ENCODE measurements around the gene MAPKAP1.

The MAPKAP1 gene

DNA sequence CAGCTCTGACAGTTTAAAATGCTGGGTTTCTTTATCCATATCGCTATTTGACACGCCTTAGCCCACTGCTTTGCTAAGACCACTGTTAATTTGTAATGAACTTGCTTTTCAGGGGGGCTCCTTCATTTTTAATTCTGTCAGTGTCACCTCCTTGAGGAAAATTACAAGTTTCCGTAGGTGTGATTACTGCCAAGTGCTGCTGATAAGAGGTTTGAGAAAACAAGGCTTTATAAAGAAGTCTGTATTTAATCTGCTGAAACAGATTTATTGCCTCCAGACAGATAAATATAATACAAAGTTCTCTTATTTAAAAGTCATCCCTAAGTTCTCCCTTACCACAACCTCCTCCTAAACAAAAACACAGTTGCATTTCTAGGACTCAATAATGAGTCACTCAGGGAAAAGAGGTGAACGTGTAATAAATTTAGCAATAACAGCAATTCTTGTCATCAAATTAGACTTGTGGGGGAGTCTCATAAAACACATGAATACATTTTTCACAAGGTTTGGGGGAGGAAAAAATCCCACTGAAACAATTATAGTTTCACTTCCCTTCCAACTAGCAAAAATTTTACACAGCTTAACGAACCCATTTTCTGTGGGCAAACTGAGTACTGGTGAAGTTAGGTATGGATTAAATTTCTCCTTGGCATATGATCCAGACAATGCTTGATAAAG, 72.8 kb downstream of the MAPKAP1 start:
- TF ChIP-seq MYC (IDR thresholded peaks at IDR 0.05; ENCODE audit: low read depth, low read length) = no peak
- TF ChIP-seq, protein P1, sequence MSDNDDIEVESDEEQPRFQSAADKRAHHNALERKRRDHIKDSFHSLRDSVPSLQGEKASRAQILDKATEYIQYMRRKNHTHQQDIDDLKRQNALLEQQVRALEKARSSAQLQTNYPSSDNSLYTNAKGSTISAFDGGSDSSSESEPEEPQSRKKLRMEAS (IDR thresholded peaks at IDR 0.05; ENCODE audit: low read depth, low read length) = no peak
- TF ChIP-seq, protein P2, sequence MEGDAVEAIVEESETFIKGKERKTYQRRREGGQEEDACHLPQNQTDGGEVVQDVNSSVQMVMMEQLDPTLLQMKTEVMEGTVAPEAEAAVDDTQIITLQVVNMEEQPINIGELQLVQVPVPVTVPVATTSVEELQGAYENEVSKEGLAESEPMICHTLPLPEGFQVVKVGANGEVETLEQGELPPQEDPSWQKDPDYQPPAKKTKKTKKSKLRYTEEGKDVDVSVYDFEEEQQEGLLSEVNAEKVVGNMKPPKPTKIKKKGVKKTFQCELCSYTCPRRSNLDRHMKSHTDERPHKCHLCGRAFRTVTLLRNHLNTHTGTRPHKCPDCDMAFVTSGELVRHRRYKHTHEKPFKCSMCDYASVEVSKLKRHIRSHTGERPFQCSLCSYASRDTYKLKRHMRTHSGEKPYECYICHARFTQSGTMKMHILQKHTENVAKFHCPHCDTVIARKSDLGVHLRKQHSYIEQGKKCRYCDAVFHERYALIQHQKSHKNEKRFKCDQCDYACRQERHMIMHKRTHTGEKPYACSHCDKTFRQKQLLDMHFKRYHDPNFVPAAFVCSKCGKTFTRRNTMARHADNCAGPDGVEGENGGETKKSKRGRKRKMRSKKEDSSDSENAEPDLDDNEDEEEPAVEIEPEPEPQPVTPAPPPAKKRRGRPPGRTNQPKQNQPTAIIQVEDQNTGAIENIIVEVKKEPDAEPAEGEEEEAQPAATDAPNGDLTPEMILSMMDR (IDR thresholded peaks at IDR 0.05; ENCODE audit: low read depth, low read length) = no peak
- no peak for TF ChIP-seq POLR2A (IDR thresholded peaks at IDR 0.05; ENCODE audit: extremely low read depth, insufficient read length)
- H3K4me3 ChIP-seq (ENCODE audit: low read depth, low read length) = no peak overlapping the region
- peak; percentile 76 for DNase-seq (ENCODE audit: low read depth)

DNA sequence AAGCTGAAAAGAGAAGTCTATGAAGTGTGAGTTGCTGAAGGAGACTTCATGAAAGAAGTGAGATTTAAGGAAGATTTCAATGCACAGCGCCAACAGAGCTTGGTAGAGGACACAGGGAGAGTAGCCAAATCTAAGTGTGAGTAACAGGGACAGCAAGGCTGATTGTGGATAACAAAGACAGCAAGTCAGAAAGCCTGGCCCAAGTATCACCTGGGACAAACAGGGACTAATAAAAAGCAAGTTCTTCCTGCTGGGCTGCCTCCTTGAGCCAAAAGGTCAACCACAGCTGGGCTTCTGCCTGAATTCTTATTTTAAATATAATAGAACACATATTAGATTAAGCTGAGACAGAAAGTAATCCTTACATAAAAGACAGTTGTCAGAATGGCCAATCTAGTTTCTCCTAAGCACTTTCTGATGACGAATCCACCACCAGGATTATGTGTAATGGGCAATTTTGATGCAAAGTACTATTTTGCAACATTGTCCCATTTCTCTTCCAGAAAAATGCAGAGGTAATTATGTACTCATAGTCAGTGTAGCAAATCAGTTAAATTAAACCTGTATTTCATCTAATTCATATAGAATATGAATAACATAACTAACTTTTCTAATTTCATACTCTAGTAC, 73.8 kb downstream of the MAPKAP1 start:
- no peak for TF ChIP-seq POLR2A (IDR thresholded peaks at IDR 0.05; ENCODE audit: extremely low read depth, insufficient read length)
- TF ChIP-seq, protein P1 (IDR thresholded peaks at IDR 0.05; ENCODE audit: low read depth, low read length) = no peak
- TF ChIP-seq, protein P2 (IDR thresholded peaks at IDR 0.05; ENCODE audit: low read depth, low read length) = no peak
- TF ChIP-seq MYC (IDR thresholded peaks at IDR 0.05; ENCODE audit: low read depth, low read length) = no peak
- DNase-seq (ENCODE audit: low read depth) = peak; percentile 16
- no peak overlapping the region for H3K4me3 ChIP-seq (ENCODE audit: low read depth, low read length)

DNA sequence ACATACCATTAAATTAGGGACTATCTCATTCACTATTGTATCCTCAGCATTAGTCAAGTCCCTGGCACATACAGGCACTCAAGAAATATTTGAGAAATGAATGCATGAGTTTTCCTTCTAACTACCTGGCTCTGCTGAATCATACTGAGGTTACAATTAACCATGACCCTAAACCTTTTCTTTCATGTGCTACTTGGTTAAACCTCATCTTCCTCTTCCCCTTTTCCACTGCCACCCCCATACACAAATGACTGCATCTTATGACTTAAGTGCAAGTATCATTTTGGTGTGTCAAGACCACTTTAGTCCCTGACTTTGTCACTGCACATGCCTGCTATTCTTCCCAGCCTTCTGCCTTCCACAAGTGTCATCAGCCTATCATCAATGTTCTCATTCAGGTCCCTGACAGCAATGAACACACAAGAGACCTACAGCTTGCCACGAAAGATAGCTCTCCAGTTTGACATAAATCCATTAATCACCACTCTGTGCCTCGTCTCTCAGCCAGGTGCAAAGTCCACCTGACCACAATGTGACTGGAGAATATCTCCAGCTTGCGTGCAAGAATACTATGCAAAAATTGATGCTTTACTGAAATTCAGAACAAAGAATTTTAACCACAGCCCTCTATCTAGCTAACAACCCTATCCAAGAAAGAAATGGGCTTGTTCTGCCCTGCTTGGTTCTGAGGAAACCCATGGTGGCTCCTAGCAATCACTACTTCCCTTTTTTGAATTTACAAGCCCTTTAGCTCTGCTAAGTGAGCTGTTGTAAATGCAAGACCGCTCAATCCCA, 74.5 kb downstream of the MAPKAP1 start:
- peak; percentile 87 for DNase-seq (ENCODE audit: low read depth)
- H3K4me3 ChIP-seq (ENCODE audit: low read depth, low read length) = peak overlapping the region; percentile 13
- TF ChIP-seq, protein P1 (IDR thresholded peaks at IDR 0.05; ENCODE audit: low read depth, low read length) = peak; percentile 4; the same call in 1 of the 2 replicates
- no peak for TF ChIP-seq MYC (IDR thresholded peaks at IDR 0.05; ENCODE audit: low read depth, low read length)

DNA sequence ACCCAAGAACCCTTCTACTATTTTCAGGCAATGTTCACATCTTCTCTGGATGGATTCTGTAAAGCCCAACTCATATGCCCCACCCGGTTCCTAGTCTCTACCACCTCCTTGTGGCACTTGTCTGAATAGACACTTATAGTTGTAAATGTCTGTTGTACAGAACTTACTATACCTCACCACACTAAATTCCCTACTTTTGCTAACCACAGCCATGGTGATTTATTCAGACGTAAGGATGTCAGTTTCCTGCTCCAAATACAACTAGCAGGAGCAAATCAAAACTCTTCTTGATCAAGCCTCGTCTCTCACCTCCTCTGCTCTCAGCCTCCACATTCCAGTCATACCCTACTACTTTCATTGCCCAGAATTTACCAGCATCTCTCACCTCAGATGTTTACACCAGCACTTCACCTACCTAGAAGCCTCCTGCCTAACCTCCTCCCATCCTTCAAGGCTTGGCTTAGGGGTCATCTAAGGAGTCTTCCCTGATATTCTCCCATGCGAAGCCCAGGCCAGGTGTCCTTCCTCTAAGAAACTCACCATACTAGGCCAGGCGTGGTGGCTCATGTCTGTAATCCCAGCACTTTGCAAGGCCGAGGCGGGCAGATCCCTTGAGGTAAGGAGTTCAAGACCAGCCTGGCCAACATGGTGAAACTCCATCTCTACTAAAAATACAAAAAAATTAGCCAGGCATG, 75.5 kb downstream of the MAPKAP1 start:
- no peak overlapping the region for H3K4me3 ChIP-seq (ENCODE audit: low read depth, low read length)
- peak; percentile 55 for DNase-seq (ENCODE audit: low read depth)
- TF ChIP-seq MYC (IDR thresholded peaks at IDR 0.05; ENCODE audit: low read depth, low read length) = no peak
- TF ChIP-seq, protein P2 (IDR thresholded peaks at IDR 0.05; ENCODE audit: low read depth, low read length) = peak; percentile 25

DNA sequence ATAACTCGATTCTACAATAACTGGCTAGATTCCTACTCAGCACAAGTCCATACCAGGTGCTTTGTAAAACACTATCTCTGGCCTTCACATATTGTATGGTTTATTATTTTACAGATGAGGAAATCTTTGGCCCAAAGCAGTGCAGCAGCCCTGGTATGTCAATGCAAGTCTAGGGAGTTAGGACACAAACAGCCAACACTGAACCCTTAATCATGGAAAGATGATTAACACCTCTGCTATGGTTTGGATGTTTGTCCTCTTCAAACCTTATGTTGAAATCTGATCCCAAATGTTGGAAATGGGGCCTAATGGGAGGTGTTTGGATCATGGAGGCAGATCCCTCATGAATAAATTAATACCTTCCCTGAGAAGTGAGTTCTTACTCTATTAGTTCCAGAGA, 76.6 kb downstream of the MAPKAP1 start:
- TF ChIP-seq, protein P1 (IDR thresholded peaks at IDR 0.05; ENCODE audit: low read depth, low read length) = no peak
- TF ChIP-seq MYC (IDR thresholded peaks at IDR 0.05; ENCODE audit: low read depth, low read length) (no peak), POLR2A (IDR thresholded peaks at IDR 0.05; ENCODE audit: extremely low read depth, insufficient read length) (no peak)
- TF ChIP-seq, protein P2 (IDR thresholded peaks at IDR 0.05; ENCODE audit: low read depth, low read length) = no peak
- DNase-seq (ENCODE audit: low read depth) = no peak
- H3K4me3 ChIP-seq (ENCODE audit: low read depth, low read length) = no peak overlapping the region

Data from NB4 (cell line).